ENCODE data around the gene CHD1. TPM values are rescaled to one million over a fixed set of nuclear protein-coding genes. Genes with fewer than 3 reads are reported as not detected.

The CHD1 gene
- total RNA-seq, 1 experiment from 2014 or later = 65.4 TPM

DNA sequence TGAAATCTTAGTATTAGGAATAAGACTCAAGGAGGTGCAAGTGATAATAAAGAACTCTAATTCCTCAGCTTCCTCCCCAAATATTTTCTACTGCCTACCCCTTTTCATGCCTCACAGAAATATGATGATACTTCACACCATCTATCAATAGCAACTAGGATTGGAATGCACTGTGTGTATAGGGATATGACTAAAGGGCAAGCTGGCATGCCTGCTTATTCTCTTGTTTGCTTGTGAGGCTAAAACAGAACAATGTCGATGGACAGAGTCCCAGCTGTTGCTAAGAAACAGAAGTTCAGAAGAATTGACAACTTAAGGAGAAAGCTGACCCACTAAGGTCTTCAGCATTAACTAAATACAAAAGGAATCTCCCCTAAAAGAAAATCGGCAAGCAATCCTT lies 9.7 kb upstream of the CHD1 start:
- DNase-seq (ENCODE audit: low spot score) = no peak
- in situ Hi-C loops (cut with HindIII; ENCODE audit: low sequenced_read_pairs) = no loop called here

DNA sequence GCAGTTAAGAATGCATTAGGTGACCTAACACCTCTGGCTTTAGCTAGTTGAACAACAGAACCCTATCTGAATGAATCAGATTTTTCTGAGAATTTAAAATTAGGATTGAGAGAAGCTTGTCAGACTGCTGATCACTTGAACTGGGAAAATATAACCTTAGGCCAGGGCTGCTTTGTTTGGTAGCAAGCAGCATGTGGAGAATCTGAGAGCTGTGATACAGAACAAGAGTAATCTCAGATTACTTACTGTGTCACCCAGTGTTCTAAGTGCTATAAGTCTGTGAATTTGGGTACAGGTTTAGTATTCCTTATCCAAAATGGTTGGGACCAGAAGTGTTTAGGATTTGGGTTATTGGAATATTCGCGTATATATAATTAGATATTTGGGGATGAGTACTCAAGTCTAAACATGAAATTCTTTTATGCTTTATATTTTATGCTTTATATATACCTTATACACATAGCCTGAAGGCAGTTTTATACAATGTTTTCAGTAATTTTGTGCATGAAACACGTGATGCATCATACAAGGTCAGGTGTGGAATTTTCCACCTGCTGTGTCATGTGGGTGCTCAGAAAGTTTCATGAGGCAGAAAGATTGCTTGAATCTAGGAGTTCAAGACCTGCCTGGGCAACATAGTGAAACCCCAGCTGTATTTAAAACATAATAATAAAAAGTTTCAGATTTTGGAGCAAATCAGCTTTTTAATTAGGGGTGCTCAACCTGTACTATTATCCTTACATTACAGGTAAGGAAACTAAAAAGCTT lies 8.3 kb upstream of the CHD1 start:
- DNase-seq (ENCODE audit: low spot score) = no peak
- in situ Hi-C loops (cut with HindIII; ENCODE audit: low sequenced_read_pairs) = no loop called here

DNA sequence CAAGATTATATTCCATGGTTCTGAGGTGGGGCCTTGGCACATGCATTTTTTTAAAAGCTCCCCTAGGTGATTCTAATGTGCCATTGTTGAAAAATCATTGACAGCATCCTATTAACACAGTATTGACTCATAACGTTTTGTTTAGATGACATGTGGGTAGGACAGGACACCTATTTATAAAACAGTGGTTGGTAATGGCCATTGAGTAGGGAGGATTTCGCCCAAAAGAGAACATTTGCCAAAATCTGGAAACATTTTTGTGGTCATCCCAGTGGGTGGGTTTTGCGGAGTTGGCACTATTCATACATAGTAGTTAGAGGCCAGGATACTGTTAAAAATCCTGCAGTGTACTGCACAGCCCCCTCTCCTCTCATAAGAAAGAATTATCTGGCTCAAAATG lies 6.4 kb upstream of the CHD1 start:
- in situ Hi-C loops (cut with HindIII; ENCODE audit: low sequenced_read_pairs) = no loop called here

DNA sequence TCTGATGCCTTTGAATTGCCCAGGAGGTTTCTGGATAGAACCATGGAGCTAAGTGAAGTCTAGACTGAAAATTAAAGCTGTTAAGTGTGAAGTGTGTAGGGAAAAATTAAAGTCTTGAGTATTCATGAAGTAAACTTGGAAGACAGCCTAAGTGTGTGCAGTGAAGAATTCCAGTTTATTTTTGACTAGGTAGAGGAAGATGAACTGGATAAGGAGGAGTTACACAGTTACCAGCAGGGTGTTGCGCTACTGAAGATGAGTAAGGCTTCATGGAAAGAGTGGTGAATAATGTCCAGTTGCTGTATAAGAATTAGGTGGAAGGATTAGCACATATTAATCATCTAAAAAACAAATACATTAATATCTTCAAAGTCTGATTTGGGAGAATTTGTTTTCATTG lies 5.7 kb upstream of the CHD1 start:
- in situ Hi-C loops (cut with HindIII; ENCODE audit: low sequenced_read_pairs) = no loop called here
- no peak for DNase-seq (ENCODE audit: low spot score)

More for the DNA sequence above, 6.4 kb upstream of the CHD1 start:
- DNase-seq (ENCODE audit: low spot score) = no peak

DNA sequence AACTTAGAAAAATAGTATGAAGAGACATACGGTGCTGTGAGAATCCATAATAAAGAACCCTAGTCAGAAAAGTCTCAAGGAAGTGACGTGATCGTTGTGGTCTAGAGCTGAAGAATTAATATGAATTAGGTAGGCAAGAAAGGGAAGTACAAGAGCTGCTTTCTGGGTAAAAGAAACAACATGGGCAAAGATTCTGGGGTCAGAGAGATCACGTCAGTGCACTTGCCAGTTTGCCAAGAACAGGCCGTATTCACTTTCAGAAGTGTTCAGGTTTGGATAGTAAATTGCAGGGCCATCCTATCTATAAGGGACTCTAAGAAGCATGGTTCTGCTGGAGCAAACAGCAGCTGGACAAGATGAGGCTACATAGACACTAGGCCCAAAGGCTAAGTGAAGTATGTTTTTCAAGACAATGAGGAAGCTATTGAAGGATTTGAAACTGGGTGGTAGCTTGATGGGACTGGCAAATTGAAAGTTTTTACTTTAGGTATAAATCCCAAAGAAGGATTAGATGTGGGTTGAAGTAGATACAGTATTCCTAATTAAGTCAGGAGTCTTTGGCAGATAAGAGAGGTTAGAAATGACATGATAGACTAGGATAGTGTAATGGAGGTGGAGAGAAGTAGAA lies 4.8 kb upstream of the CHD1 start:
- DNase-seq (ENCODE audit: low spot score) = no peak
- in situ Hi-C loops (cut with HindIII; ENCODE audit: low sequenced_read_pairs) = no loop called here

DNA sequence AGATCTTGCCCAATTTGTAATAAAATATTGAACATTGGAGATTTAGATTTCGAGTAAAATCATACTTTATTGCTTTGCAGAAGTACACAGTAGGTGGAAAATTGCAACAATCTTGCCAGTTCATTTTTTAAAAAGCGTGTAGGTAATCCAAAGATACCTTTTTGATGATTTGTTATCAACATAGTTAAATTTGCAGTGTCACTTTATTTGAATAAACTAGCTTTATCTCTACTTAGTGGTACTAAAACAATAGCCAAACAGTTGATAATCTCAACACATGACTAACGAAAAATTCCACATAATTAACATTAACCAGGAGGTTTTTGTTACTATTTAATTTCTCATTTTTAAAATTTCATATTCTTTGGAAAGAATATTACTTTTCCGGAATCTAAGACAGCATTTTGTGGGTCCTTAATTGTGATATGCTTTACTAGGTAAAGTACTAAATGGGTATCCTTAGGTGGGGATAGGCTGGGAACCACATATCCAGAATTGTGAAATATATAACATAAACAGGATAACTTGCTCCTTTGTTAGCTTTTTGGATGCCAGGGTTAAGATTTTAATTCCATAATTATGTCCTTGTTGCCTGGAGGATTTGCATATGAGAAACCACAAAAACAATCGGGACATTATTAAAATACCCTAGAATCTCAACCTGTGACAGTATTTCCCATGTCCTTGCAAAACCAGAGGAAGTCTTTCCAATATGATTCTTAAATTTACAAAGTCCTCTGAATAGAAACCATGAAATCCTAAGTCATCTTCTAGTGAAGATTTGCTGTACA lies 2.4 kb upstream of the CHD1 start:
- in situ Hi-C loops (cut with HindIII; ENCODE audit: low sequenced_read_pairs) = no loop called here
- DNase-seq (ENCODE audit: low spot score) = no peak

DNA sequence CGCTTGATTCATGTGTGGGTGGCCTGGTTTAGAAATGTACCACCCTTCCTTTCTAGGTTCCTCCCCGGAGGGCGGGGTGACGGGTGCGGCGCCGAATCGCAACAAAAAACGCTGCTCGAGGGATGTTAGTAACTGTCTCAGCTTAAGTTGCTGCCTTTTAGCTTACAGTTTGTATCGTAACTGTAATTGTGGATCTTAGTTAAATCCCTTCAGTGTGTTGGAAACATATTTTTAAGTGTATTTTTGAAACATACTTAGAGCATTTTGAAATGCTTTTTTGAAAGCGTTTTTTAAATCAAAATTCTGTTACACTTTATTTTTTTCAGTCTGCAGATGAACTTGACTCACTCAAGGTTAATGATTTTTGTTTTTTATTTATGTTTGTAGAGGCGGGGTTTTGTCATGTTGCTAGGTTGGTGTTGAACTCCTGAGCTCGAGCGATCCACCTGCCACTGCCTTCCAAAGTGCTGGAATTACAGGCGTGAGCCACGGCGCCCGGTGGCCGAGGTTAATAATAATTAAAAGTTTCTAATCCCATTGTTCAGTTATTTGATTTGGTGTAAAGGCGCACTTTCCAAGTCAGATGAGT lies 997 bp upstream of the CHD1 start:
- DNase-seq (ENCODE audit: low spot score) = no peak
- in situ Hi-C loops (cut with HindIII; ENCODE audit: low sequenced_read_pairs) = no loop called here

DNA sequence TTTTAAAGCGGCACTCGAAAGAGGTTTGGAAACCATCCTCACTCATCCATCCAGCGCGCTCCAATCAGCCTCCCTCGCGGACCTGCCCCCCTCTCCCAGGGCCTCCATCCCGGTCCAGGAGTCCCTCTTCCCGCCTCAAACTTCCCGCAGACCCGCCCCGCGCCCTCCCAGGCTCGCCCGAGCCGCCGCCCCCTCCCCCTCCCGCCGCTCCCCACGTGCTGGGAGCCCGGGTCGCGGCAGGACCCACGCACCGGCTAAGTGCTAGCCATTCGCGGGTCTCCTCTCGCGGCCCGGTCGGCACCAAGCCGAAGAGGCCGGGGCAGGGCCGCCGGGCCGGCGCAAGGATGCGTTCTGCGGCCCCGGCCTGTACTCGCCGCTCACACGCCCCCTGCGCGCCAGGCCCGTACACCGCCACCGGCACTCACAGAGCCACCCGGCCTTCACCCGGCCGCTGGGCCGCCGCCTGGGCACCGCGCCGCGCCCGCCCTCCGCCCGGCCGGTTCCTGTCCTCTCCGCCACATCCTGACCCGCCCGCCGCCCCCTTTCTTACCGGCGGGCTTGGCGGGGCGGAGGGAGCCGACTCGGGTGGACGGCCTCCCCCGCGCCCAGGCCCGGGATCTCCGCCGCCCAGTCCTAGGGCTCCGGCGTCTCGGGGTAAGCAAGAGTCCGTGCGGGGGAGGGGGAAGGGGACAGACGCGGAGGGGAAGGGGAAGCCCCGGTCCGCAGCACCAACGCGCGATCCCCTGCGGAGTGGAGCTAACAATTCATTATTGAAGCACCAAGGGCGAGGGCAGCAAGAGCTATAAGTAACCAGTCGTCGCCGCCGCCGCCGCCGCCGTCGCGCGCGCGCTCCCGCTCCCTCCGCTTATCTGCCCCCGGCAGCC lies 576 bp downstream of the CHD1 start:
- DNase-seq (ENCODE audit: low spot score) = peak; percentile 34
- in situ Hi-C loops (cut with HindIII; ENCODE audit: low sequenced_read_pairs) = no loop called here

DNA sequence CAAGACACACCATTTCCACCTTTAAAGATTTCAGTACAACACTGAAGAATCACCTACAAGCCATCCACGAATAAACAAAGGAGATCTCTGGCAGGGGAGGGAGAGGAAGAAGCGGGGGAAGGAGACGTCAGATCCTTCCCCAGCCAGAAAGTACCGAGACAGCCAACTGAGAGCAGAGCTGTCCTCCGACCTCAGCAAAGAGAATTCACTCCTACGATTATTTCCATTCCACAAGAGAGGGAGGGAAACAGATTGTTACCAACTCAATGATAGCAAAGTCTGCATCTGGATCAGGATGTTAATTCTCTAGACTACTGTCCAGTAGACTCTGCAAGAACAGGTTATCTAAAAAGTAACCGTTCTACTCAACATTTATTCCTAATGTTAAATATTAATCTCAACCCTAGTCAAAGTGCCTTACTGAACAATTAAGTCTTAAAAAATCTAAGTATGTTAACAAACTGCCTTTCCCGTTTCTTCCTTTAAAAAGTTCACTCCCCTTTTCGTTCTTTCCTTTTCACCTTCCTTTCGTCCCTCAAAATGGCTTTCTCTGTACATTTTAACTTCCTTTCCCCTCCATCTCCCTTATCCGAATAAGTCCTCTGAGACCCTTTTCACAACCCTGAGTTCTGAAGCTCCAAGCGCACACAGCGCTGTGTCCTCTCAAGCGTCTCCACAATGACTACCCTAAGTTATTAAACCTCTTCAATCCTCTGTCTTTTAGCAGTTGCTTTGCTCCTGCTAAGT lies 1.4 kb downstream of the CHD1 start:
- in situ Hi-C loops (cut with HindIII; ENCODE audit: low sequenced_read_pairs) = no loop called here
- peak; percentile 64 for DNase-seq (ENCODE audit: low spot score)

DNA sequence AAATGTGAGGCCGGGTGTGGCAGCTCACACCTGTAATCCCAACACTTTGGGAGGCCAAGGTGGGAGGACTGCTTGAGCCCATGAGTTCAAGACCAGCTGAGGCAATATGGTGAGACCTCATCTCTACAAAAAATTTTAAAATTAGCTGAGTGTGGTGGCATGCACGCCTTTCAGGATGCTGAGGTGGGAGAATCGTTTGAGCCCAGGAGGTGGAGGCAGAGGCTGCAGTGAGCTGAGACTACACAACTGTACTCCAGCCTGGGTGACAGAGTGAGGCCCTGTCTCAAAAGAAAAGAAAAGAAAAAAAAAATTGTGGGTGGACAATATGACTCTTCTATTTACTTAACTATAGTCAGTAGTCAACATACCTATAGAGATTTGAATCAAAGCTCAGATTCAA lies 4.8 kb downstream of the CHD1 start:
- no peak for DNase-seq (ENCODE audit: low spot score)
- in situ Hi-C loops (cut with HindIII; ENCODE audit: low sequenced_read_pairs) = no loop called here

DNA sequence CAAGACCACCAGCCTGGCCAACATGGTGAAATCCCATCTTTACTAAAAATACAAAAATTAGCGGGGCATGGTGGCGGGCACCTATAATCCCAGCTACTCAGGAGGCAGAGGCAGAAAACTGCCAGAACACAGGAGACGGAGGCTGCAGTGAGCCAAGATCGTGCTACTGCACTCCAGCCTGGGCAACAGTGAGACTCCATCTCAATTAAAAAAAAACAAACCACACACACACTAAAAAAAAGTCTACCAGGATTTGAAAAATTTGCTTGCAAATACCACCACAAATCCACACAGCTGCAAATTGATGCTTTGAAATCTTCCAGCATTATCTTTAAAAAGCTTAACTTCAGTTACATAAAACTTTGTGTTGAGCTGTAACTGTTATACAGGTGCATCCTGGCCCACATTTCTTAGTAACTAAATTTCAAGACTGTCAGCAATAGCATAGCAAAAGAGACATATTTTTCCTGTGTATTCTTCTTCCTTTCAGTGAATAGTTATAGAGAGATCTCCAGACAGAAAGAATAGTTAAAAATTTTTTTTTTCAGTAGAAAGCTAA lies 6.8 kb downstream of the CHD1 start:
- in situ Hi-C loops (cut with HindIII; ENCODE audit: low sequenced_read_pairs) = no loop called here
- DNase-seq (ENCODE audit: low spot score) = no peak

DNA sequence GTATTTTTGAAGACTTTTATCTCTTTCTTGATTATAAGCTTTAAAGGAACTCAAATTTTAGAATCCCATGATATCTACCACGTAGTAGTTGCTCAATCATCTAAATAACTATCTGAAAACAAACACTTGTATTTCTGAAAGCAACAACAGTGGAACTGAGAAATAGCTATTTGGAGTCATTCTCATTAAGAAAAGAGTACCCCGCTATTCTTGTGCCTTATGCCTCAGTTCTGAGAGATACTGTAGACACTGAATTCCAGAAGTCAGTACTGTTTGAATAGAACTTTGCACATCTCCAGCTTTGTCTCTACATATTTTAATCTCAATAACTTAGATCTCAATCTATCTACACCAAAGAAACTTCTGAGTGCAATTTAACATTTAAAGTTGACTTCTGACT lies 11.4 kb downstream of the CHD1 start:
- DNase-seq (ENCODE audit: low spot score) = no peak
- in situ Hi-C loops (cut with HindIII; ENCODE audit: low sequenced_read_pairs) = no loop called here

DNA sequence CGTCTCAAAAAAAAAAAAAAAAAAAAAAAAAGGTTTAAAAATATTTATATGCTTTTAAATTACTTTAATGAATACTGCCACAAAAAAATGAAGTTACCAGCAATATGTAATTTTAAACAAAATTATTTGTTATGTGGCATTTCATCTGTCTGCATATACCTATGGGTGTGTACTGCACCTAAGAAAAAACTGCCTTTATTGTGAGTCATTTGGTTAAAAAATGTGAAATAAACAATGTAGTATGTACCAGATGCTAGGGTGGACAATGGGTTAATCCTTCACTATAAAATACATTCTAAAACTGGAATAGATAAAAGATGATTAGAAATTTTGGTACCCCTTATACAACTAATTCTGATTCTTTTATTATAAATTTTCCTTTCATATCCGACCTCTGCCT lies 12.3 kb downstream of the CHD1 start:
- in situ Hi-C loops (cut with HindIII; ENCODE audit: low sequenced_read_pairs) = no loop called here
- no peak for DNase-seq (ENCODE audit: low spot score)

DNA sequence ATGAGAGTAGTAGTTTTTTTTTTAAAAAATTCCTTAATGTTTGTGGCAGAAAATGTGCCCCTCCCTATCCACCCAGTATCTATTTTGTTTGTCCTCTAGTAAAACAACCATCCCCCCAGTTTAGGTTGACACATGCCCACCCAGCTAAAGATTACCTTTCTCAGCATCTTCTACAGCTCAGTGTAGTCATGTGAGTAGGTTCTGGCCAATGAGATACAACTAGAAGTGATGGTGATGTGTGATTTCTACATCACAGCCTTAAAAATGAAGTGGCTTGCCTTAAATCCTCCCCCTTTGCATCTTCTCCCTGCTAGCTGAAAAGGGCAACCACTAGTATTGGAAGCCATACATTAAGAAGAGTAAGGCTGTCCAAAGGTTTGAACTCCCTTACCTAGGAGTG lies 14.9 kb downstream of the CHD1 start:
- DNase-seq (ENCODE audit: low spot score) = no peak
- in situ Hi-C loops (cut with HindIII; ENCODE audit: low sequenced_read_pairs) = no loop called here

DNA sequence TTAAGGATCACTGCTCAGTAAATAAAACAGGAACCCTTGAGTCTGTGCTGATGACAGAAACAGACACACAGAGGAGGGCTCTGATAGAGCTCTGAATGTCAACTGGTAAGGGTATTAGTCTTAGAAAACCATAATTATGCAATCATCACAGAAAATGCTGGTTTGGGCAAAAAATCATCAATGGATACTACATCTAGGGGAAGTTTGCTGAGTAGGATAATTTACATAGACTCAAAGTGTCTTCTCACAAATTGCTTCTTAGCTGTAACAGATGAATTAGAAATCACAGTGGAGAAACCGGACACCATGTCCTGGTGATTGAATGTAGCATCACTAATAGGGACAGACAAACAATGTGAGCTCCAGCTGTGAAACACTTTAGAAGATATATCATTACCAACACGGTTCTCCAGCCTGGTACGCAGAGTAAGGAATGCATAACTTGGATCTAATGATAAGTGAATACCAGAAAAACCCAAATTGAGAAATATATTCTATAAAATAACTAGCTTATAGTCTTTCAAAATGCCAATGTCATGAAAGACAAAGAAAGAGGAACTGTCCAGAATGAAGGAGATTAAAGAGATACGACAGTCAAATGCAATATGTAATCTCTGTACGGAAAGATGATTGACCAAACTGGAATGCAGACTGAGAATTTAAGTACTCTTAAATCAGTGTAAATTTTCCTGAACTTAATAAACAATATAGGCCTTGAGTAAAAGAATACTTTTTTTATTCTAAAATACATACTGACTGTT lies 17.3 kb downstream of the CHD1 start:
- DNase-seq (ENCODE audit: low spot score) = no peak
- in situ Hi-C loops (cut with HindIII; ENCODE audit: low sequenced_read_pairs) = no loop called here

DNA sequence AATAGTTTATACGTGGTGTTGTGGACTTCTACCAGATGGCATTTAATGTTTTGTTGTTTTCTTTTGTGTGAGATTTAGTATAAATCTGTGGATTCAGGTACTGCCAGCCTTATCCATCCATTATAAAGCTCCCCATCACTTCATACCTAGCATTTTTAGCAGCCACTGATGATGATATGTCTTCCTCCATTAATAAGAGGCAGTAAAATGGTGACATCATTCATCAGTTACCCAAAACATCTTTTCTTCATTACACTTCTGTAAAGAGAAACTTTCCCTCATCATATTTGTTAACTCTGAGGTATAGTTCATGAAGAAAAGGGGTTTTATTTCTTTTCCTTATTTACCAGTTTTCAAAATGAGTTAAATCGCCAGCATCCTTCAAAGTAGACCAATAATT lies 19.4 kb downstream of the CHD1 start:
- DNase-seq (ENCODE audit: low spot score) = no peak
- in situ Hi-C loops (cut with HindIII; ENCODE audit: low sequenced_read_pairs) = no loop called here

DNA sequence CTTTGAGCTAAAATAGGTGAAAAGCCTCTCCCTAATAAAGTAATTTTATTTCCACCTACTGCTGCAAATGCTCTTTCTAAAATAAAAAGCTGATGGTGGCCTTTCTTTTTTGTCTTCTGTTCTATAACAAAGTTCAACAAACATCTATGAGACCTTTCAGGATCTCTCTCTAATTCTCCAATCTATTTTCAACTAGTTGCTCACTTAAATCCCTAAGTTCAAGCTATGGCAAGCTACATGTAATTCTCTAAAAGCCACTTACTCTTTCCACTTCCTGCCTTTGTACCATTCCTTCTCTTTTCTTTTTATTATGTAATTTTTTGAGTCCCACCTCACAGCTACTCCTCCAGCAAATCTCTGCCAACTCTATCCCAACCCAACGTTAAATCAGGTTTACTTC lies 20.9 kb downstream of the CHD1 start:
- in situ Hi-C loops (cut with HindIII; ENCODE audit: low sequenced_read_pairs) = no loop called here
- no peak for DNase-seq (ENCODE audit: low spot score)

Measured in G401 (cell line).